Activated T-cell treated with anti-CD3 and anti-CD28 coated beads for 24 hours (primary cell): ENCODE results near the gene PLCB1.

Experiments
- DNase-seq: peaks from one replicate; pipeline ENCODE4 v3.0.0-alpha.2; 2020; ENCODE audit warnings: low read depth

Gene PLCB1

GRCh38 chr20:8722277-8722928, 590.3 kb downstream of the PLCB1 start:
- DNase-seq, result peak; percentile 4

- no peak for DNase-seq
These were observed 591.2 kb downstream of the PLCB1 start for GRCh38 chr20:8723296-8723695.

- no peak for DNase-seq
These were observed 592.8 kb downstream of the PLCB1 start for GRCh38 chr20:8724884-8725283.

- no peak for DNase-seq
These were observed 594.4 kb downstream of the PLCB1 start for GRCh38 chr20:8726460-8726859.

- DNase-seq, result no peak
These were observed 602.9 kb downstream of the PLCB1 start for GRCh38 chr20:8735014-8735413.

- DNase-seq, result no peak
These were observed 603.6 kb downstream of the PLCB1 start for GRCh38 chr20:8735674-8736073.

- DNase-seq, result no peak
These were observed 608.2 kb downstream of the PLCB1 start for GRCh38 chr20:8740265-8740664.

GRCh38 chr20:8744228-8744844, 612.3 kb downstream of the PLCB1 start:
- no peak for DNase-seq

- no peak for DNase-seq
These were observed 617.0 kb downstream of the PLCB1 start for GRCh38 chr20:8749101-8749500.

- DNase-seq, result no peak
These were observed 617.9 kb downstream of the PLCB1 start for GRCh38 chr20:8749986-8750385.

- no peak for DNase-seq
These were observed 623.5 kb downstream of the PLCB1 start for GRCh38 chr20:8755340-8756118.

- DNase-seq, result no peak
These were observed 624.3 kb downstream of the PLCB1 start for GRCh38 chr20:8756410-8756809.

- no peak for DNase-seq
These were observed 625.1 kb downstream of the PLCB1 start for GRCh38 chr20:8757146-8757545.

GRCh38 chr20:8764344-8764962, 632.4 kb downstream of the PLCB1 start:
- DNase-seq, result no peak

- no peak for DNase-seq
These were observed 634.9 kb downstream of the PLCB1 start for GRCh38 chr20:8766868-8767390.

- no peak for DNase-seq
These were observed 642.3 kb downstream of the PLCB1 start for GRCh38 chr20:8774412-8774811.

GRCh38 chr20:8777911-8778310, 645.8 kb downstream of the PLCB1 start:
- DNase-seq, result no peak

GRCh38 chr20:8778387-8778786, 646.3 kb downstream of the PLCB1 start:
- DNase-seq, result no peak

GRCh38 chr20:8780915-8781314, 648.8 kb downstream of the PLCB1 start:
- DNase-seq, result no peak

GRCh38 chr20:8782804-8783203, 650.7 kb downstream of the PLCB1 start:
- DNase-seq, result no peak

GRCh38 chr20:8783734-8784133, 651.7 kb downstream of the PLCB1 start:
- no peak for DNase-seq

GRCh38 chr20:8786383-8786782, 654.3 kb downstream of the PLCB1 start:
- DNase-seq, result no peak

- DNase-seq, result no peak
These were observed 655.0 kb downstream of the PLCB1 start for GRCh38 chr20:8787090-8787489.
